ENCODE results near the gene USP21.
"Not testable (repeated sequence)": the region's sequence is repeated elsewhere in the genome, so short reads cannot be mapped to it uniquely, and the experiment has no call there.

Gene USP21, protein sequence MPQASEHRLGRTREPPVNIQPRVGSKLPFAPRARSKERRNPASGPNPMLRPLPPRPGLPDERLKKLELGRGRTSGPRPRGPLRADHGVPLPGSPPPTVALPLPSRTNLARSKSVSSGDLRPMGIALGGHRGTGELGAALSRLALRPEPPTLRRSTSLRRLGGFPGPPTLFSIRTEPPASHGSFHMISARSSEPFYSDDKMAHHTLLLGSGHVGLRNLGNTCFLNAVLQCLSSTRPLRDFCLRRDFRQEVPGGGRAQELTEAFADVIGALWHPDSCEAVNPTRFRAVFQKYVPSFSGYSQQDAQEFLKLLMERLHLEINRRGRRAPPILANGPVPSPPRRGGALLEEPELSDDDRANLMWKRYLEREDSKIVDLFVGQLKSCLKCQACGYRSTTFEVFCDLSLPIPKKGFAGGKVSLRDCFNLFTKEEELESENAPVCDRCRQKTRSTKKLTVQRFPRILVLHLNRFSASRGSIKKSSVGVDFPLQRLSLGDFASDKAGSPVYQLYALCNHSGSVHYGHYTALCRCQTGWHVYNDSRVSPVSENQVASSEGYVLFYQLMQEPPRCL

GRCh38 chr1:161159087-161159912 is at the start of gene USP21:
TSS of gene USP21 (plus strand) at chr1:161159500. CDS start at chr1:161160641, 1,141 bp downstream.
- peak; percentile 97 for DNase-seq (ENCODE audit: low spot score)

- DNase-seq (ENCODE audit: low spot score) = no peak
Measured at GRCh38 chr1:161111117-161111516, 48.2 kb upstream of the USP21 start.

GRCh38 chr1:161111527-161111926 is 47.8 kb upstream of the USP21 start:
- DNase-seq (ENCODE audit: low spot score) = no peak

DNA sequence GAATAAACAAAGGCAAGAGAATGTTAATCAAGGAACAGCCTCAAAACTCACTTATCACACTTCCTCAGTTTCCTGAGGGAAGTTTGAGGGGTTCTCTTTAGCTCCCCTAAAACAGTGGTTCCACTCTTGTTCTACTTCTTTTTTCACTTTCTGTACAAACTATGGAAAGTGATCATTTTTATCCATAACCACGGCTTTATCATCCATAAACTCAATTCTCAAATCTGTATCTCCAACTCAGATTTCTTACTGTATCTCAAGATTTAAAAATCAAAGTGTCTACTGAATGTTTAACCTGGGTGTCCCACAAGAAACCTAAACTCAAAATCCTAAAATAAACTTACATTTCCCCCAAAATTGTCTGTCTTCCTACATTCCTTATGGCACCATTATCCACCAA is 45.4 kb upstream of the USP21 start:
- no peak for DNase-seq (ENCODE audit: low spot score)

DNA sequence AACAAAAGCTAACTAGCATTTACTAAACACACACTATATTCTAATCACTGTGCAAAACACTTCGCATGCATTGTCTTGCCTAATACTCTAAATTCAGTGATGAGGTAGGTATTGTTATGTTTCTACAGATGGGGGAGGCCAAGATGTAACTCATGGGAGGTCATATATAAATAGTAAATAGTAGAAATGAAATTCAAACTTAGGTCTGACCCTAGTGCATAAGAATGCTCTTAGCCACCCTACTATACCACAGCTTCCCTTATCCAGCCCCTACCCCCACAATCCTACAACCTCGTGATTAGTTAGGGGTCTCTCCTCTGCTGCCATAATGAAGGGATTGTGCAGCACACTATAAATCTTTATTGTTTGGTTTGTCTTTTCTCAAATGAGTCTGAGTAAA is 44.7 kb upstream of the USP21 start:
- DNase-seq (ENCODE audit: low spot score) = no peak

- DNase-seq (ENCODE audit: low spot score) = no peak
Measured at GRCh38 chr1:161115132-161115711, 44.1 kb upstream of the USP21 start.

DNA sequence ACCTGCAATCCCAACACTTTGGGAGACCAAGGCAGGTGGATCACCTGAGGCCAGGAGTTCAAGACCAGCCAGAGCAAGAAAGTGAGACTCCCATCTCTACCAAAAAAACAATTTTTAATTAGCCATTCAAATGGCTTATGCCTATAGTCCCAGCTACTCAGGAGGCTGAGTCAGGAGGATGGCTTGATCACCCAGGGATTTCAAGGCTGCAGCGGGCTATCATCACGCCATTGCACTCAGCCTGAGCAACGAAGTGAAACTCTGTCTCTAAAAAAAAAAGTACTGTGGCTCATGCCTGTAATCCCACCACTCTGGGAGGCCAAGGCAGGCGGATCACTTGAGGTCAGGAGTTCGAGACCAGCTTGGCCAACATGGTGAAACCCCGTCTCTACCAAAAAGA is 43.3 kb upstream of the USP21 start:
- DNase-seq (ENCODE audit: low spot score) = not testable (repeated sequence)

DNA sequence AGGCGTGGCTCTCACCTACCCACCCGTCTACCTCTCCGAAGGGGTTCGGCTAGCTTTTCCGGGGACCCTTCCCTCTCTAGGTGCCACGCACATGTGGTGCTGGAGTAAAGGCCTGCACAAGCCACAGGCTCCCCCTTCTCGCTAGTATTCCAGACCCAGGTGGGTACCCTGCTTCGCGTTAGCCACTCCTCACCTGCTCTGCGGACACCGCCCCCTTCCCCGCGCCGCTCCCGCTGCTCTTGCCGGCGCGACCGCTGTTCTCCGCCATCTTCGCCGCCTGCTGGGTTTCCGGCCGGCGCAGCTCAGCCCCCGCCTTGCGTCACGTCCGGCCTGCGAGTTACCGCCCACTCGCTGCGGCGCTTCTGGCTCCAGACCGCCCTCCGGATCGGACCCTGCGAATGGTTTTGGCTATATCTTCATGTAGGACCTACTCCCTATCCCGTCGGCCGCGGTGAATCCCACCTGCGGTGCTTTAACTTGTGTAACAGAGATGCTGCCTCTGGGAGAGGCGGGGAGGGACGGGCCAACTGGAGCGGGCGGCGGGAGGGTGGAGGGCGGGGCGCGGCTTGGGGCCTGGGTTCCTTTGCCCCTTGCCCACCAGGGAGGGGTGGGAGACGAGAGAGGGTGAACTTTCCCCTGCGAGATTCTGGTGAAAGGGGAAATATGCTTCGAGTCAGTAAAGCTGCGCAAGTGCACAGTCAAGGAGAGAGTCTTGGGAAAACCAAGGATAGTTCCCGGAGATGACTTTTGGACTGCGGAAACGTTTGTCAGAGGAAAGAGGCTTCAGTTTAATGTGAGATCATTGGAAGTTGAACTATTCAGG is 41.3 kb upstream of the USP21 start, which contains the start of the genes NIT1 and PFDN2:
NIT1 (plus strand) TSS at position 347 of the 823 bp plus-strand sequence; CDS start at position 419, 72 bp downstream.
PFDN2 (minus strand) TSS at position 279 of the 823 bp plus-strand sequence; CDS start at position 268, 11 bp downstream.
- peak; percentile 94 for DNase-seq (ENCODE audit: low spot score)

DNA sequence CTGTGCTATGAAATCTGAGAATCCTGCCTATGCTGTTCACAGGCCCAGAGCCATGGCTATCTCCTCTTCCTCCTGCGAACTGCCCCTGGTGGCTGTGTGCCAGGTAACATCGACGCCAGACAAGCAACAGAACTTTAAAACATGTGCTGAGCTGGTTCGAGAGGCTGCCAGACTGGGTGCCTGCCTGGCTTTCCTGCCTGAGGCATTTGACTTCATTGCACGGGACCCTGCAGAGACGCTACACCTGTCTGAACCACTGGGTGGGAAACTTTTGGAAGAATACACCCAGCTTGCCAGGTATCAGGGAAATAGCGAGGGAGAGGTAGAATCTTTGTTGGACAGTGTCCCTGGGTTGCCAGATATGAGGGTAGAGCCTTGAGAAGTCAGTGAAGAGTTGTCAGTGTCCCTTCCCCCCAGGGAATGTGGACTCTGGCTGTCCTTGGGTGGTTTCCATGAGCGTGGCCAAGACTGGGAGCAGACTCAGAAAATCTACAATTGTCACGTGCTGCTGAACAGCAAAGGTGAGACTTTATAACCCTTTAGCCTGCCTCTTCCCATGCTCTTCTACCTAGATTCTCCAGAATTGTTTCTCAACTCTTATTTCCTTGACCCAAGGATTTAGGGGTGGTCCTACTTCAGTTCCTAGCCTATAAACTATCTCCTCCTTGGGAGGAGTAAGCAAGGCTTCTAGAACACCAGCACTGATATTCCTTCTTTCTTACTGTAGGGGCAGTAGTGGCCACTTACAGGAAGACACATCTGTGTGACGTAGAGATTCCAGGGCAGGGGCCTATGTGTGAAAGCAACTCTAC is 40.0 kb upstream of the USP21 start:
- peak; percentile 64 for DNase-seq (ENCODE audit: low spot score)

GRCh38 chr1:161121042-161121650 is 38.2 kb upstream of the USP21 start:
- no peak for DNase-seq (ENCODE audit: low spot score)

- no peak for DNase-seq (ENCODE audit: low spot score)
Measured at GRCh38 chr1:161121834-161122233, 37.5 kb upstream of the USP21 start.

DNA sequence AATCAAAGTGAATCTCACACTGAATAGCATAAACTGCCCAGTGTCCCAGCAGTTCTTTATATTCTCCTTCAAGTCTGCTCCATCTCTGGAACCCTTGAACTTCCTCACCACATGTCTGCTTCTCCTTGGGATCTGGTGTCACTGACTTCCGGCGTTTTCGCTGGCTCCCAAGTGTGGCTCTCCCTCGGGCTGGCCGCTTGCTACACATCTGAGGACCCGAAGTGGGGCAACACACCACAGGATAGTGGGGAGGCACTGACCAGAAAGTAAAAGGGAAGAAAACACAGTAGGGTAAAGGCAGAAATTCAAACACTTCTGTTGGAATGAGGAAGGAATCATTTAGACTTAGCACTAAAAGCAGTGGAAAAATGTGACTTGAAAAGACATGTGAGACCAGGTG is 36.3 kb upstream of the USP21 start:
- no peak for DNase-seq (ENCODE audit: low spot score)

DNA sequence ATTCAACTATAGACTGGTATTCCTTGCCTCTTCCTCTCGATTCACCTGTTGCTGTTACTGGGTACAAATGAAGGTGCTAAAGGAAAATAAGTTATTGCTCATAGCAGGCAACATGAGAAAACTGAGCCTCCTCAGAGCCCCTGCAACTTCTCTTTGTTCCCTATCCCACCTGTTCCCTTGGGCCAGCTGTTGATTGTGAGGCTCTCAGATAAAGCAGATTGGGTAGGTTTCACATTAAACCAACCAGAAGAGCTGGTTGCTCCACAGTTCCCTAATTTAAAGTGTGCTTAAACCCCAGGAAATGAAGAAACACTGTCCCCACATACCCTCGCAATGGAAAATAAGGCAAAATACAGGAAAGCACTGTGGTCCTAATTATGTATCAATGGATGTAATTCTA is 31.7 kb upstream of the USP21 start:
- DNase-seq (ENCODE audit: low spot score) = no peak

DNA sequence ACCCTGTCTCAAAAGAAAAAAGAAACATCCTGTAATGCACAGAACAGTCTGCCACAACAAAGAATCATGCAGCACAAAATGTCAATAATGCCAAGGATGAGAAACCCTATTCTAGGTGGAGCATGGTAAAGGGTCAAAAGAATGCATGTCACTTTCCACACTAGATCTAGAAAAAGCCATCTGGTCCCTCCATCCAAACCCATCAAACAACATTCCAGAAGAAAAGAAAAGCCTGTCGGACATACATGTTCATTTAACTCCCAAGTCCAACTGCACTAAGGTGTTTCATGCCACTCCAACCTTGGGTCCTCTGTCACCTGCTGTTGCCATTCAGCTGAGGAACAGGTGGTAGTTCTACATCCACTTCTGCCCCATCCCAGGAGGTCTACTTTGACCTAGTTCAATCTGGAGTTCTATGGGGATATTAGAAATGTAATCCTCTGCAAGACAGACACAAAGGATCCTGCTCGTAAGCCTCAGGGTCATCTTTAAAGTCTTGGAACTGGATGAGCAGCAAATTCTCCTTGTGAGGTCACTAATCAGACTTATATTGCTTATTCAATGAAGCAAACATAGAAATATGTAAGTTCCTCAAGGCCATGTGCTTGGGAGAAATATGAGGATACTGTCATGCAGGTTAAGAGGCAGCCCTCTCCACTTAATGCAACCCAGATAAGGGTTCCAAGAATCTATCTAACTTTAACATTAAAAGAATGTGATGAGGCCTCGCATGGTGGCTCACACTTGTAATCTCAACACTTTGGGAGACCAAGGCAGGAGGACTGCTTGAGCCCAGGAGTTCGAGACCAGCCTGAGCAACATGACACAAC is 30.5 kb upstream of the USP21 start:
- no peak for DNase-seq (ENCODE audit: low spot score)

DNA sequence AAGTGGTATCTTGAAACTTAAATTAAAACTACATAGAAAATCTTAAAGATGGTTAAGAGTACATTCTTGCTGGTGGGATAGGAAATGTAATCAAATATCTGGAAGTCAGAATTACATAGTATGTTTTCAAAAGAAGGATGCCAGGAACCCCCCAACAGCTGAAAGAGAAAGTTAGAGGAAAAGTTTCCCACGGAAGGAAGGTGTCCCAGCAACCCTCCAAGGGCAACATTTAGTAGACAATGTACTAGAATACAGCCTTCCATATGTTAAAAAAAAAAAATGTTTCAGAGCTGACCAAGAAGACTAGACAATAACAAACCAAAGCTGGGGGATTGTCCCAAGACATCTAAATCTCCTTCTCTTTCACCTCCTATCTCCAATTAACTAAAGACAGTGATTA is 29.0 kb upstream of the USP21 start:
- DNase-seq (ENCODE audit: low spot score) = no peak

DNA sequence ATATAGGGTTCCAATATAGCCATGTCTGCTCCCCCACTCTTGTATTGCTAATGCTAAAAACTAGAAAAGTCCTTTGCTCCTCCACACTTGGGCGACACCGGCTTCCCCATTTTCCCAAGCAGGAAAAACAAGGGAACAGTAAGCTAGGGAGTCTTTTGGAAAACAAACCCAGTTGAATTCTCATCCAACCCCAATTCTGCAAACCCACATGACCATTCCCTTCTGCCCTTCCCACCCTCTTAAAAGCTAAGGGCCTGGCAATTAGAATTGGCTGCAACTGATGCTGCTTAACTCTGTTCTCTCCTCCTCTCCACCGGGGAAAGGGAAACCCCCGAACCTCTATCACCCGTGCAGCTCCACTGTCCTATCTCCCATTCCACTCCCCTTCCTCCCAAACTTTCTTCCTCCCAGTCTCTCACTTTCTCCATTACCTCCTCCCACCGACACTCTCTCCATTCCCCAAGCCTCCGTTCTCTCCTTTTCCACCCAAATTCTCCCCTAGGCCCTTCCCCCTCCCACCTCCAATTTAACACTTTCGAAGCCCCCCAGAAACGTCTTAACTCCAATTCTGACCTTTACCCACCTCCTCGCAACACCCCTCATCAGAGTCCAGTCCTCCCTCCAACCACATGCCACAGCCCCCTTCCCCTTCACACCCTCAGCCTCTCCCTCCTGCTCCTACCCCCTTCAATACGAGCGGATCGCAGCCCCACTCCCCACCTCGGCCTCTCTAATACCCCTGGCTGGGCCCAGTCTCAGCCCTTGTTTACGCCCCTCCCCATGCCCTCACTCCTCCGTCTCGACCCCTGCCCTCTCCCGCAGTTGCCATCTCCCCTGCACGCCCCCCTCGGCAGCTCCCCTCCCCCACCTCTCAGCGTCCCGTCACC is 27.5 kb upstream of the USP21 start:
- DNase-seq (ENCODE audit: low spot score) = peak; percentile 12

GRCh38 chr1:161132410-161133219 is 26.7 kb upstream of the USP21 start, which contains the start of gene DEDD:
TSS of gene DEDD (minus strand) at chr1:161132667. CDS start at chr1:161124462, 8,205 bp downstream.
- peak; percentile 92 for DNase-seq (ENCODE audit: low spot score)

Data from iPS-NIHi11 (cell line).